Smooth muscle cell (in vitro differentiated cells): ENCODE results near the gene SMIM22. TPM values are rescaled to one million over a fixed set of nuclear protein-coding genes. Genes with fewer than 3 reads are reported as not detected.

Experiments
- DNase-seq: peaks from one replicate; lab custom pipeline; 2025; ENCODE audit not compliant: unreplicated experiment; lab: John Stamatoyannopoulos, UW
- H2AFZ ChIP-seq: fragments of 200-600 bp; sonication (generic); 2 replicates; pipeline ENCODE4 v1.6.0; 2016; ENCODE audit warnings: antibody characterized with exemption, low read depth, mild to moderate bottlenecking
- H3F3A ChIP-seq: fragments of 200-600 bp; sonication (generic); 2 replicates; pipeline ENCODE4 v1.6.0; 2017; ENCODE audit warnings: antibody characterized with exemption, low read depth
- H3K27ac ChIP-seq: fragments of 200-600 bp; sonication (generic); 2 replicates; pipeline ENCODE4 v1.5.1; 2016; ENCODE audit warnings: low read depth, mild to moderate bottlenecking
- H3K27me3 ChIP-seq: fragments of 200-600 bp; sonication (generic); 2 replicates; pipeline ENCODE4 v1.6.1; 2016; ENCODE audit warnings: low read depth, mild to moderate bottlenecking
- H3K36me3 ChIP-seq: fragments of 200-600 bp; sonication (generic); 2 replicates; pipeline ENCODE4 v1.5.1; 2016; ENCODE audit warnings: low read depth
- H3K4me1 ChIP-seq: fragments of 200-600 bp; sonication (generic); 2 replicates; pipeline ENCODE4 v1.5.1; 2016; ENCODE audit warnings: low read depth
- H3K4me2 ChIP-seq: fragments of 200-600 bp; sonication (generic); 2 replicates; pipeline ENCODE4 v1.6.0; 2016; ENCODE audit warnings: mild to moderate bottlenecking
- H3K4me3 ChIP-seq: fragments of 200-600 bp; sonication (generic); 2 replicates; pipeline ENCODE4 v1.5.1; 2016; ENCODE audit warnings: mild to moderate bottlenecking
- H3K79me2 ChIP-seq: fragments of 200-600 bp; sonication (generic); 2 replicates; pipeline ENCODE4 v1.6.0; 2016; ENCODE audit warnings: low read depth, mild to moderate bottlenecking
- H3K9ac ChIP-seq: fragments of 200-600 bp; sonication (generic); 2 replicates; pipeline ENCODE4 v1.6.0; 2016; ENCODE audit warnings: low read depth
- H3K9me3 ChIP-seq: fragments of 200-600 bp; sonication (generic); replicated peaks from 2 replicates; pipeline ENCODE4 v1.5.1; 2016; ENCODE audit warnings: low read depth
- H4K20me1 ChIP-seq: fragments of 200-600 bp; sonication (generic); 2 replicates; pipeline ENCODE4 v1.6.0; 2016; ENCODE audit warnings: low read depth
- WGBS: methylation state at CpG from one replicate; pipeline ENCODE4 v1.1.7; 2016; ENCODE audit warnings: low lambda C conversion rate; 5-methylcytosine and 5-hydroxymethylcytosine counted together
- polyA plus RNA-seq: library from polyadenylated mRNA; unstranded; fragments of >200 nt; fragmentation: Nextera tagmentation; extraction: Ambion mirVana; gene quantifications from 2 replicates; pipeline ENCODE4 v1.2.1, GENCODE V29; 2016
- total RNA-seq: library from RNA; depleted of rRNA; stranded (reverse); fragments of >200 nt; gene quantifications from 2 replicates; pipeline ENCODE4 v1.2.3, GENCODE V29; 2014
- TF ChIP-seq, protein P1 (sequence below): fragments of 200-600 bp; sonication (generic); IDR thresholded peaks from 2 replicates; pipeline ENCODE4 v1.5.1; 2017; ENCODE audit warnings: borderline replicate concordance, mild to moderate bottlenecking, antibody characterized with exemption; ENCODE audit not compliant: insufficient read depth, poor library complexity, severe bottlenecking

Gene SMIM22
- total and polyA plus RNA-seq, 2 experiments from 2014 or later: 0.29 TPM; not detected in 1

DNA sequence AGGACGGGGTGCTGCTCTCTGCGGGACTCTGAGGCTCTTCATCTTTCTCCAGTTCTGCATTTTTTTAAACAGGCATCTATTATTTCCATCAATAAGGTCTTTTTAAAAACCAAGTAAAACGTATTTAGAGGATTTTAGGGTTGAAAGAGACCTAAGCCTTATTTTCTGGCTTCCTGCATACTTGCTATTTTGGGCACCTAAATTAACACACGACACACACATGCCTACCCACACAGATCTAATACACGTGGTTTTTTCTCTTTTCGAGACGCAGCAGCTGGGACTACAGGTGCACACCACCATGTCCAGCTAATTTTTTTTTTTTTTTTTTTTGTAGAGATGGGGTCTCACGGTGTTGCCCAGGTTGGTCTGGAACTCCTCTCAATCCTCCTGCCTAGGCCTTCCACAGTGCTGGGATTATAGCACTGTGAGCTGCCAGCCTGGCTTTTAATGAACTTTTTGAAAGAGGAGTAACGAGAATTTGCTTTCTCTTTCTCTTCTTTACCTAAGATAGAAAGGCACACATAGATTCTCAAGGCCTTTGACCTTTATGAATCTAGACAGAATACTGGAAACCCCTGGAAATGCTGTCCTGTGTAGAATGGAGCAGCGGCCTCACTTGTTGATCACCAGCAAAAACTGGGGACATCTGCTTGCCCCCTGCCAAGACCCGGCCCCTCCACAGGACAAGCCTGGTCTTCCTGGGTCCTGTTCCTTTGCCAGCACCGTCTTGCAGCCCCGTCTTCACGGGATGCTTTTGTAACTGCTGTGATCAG lies 47.1 kb upstream of the SMIM22 start:
- Histone ChIP-seq H2AFZ (no peak overlapping the region), H3K36me3 (no peaks in the 10 kb centered on the region), H3K4me1 (no peaks in the 10 kb centered on the region), H4K20me1 (no peaks in the 10 kb centered on the region), H3K27ac (no peak overlapping the region), H3K4me3 (no peak overlapping the region), H3K9me3 (no peaks in the 10 kb centered on the region), H3K79me2 (no peaks in the 10 kb centered on the region), H3K9ac (no peak overlapping the region), H3F3A (no peaks in the 10 kb centered on the region), H3K27me3 (no peaks in the 10 kb centered on the region), H3K4me2 (no peak overlapping the region)
- DNase-seq: no peak
- TF ChIP-seq, protein P1, sequence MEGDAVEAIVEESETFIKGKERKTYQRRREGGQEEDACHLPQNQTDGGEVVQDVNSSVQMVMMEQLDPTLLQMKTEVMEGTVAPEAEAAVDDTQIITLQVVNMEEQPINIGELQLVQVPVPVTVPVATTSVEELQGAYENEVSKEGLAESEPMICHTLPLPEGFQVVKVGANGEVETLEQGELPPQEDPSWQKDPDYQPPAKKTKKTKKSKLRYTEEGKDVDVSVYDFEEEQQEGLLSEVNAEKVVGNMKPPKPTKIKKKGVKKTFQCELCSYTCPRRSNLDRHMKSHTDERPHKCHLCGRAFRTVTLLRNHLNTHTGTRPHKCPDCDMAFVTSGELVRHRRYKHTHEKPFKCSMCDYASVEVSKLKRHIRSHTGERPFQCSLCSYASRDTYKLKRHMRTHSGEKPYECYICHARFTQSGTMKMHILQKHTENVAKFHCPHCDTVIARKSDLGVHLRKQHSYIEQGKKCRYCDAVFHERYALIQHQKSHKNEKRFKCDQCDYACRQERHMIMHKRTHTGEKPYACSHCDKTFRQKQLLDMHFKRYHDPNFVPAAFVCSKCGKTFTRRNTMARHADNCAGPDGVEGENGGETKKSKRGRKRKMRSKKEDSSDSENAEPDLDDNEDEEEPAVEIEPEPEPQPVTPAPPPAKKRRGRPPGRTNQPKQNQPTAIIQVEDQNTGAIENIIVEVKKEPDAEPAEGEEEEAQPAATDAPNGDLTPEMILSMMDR: no peak
- 91% methylated on average over 14 of the region's 14 CpGs for WGBS

DNA sequence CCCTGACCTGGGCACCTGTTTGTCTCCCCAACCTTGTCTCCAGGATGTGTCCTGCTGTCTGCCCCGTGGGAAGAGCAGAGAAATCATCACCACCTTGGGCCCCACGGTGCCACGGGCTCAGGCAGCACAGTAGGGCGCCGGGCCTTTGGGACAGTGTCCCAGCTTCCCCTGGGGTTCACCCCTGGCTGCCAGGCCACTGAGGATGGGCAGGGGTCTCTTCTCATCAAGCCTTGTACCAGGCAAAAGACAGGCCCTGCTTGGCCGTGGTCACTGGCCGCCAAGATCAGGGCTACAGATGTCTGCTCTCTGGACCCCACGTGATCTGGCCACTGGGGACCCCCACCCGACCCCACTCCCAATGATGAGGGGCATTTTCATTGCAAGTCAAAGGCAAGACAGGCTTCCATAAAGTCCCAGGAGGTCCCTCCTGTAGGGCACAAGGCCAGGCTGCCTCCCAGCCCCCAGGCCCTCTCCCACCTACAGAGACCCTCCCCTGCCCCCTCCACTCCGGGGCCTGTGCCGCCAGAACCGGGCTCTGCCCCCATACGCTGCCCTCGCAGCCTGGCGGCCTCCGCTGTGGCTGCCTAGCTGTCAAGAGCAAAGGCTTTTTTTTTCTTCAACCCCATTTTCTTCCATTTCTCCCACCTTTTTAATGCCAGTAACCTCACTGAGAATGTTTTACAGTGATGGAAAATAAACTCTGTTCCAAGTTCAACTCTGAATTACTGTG lies 46.3 kb upstream of the SMIM22 start:
- H3K9me3 ChIP-seq: no peaks in the 10 kb centered on the region
- TF ChIP-seq, protein P1: no peak
- H3K4me1 ChIP-seq: no peaks in the 10 kb centered on the region
- no peak for DNase-seq
- H3K27me3 ChIP-seq: no peaks in the 10 kb centered on the region
- 94% methylated on average over 16 of the region's 16 CpGs for WGBS
- no peak overlapping the region for H3K4me3 ChIP-seq
- H3K36me3 ChIP-seq: no peaks in the 10 kb centered on the region
- H4K20me1 ChIP-seq: peaks cover 3% of the 10 kb centered on the region
- no peaks in the 10 kb centered on the region for H3K79me2 ChIP-seq
- H3K27ac ChIP-seq: no peak overlapping the region
- no peak overlapping the region for H3K4me2 ChIP-seq
- no peak overlapping the region for H2AFZ ChIP-seq
- no peaks in the 10 kb centered on the region for H3F3A ChIP-seq
- H3K9ac ChIP-seq: no peak overlapping the region

DNA sequence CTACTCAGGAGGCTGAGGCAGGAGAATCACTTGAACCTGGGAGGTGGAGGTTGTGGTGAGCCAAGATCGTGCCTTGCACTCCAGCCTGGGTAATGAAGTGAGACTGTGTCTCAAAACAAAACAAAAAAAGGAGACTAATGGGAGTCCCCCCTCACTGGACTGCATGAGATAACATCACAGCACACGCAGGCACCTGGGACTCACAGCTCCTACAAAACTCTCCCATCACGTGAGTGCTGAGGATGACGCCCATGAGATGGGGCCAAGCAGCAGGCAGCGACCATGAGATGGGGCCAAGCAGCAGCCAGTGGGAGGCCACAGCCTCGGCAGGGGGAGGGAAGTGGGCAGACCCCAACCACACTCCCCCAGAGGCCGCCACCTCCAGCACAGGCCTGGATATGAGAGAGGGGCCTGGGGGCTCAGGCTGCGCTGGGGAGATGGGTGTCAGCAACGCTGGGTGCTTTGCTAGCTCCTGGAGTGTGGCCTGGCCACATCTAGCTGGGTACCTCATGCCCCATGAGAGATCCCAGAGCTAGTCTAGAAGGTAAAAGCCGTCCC lies 45.4 kb upstream of the SMIM22 start:
- TF ChIP-seq, protein P1: no peak
- Histone ChIP-seq H3K27me3 (no peaks in the 10 kb centered on the region), H3K36me3 (no peaks in the 10 kb centered on the region), H3K9me3 (no peaks in the 10 kb centered on the region), H2AFZ (no peak overlapping the region), H3K79me2 (no peaks in the 10 kb centered on the region), H3K4me2 (no peak overlapping the region), H3K27ac (no peak overlapping the region), H3K9ac (no peak overlapping the region), H4K20me1 (peaks cover 7% of the 10 kb centered on the region), H3K4me1 (no peaks in the 10 kb centered on the region), H3K4me3 (no peak overlapping the region), H3F3A (no peaks in the 10 kb centered on the region)
- 94% methylated on average over 10 of the region's 10 CpGs for WGBS
- DNase-seq: no peak
